Astrocyte (in vitro differentiated cells and primary cell): ENCODE results near the gene KCNMA1. TPM values are rescaled to one million over a fixed set of nuclear protein-coding genes. Genes with fewer than 3 reads are reported as not detected.

Experiments
- DNase-seq: peaks from one replicate; pipeline ENCODE4 v3.0.0-alpha.2; 2010; ENCODE audit warnings: low read depth
- FAIRE-seq: peaks from 2 replicates; lab custom pipeline; 2011; peaks lifted over from hg19 to GRCh38; lab: Jason Lieb, UNC
- H2AFZ ChIP-seq: 2 replicates; pipeline ENCODE4 v1.6.0; 2012; ENCODE audit warnings: low read depth, low read length, inconsistent platforms
- H3K27ac ChIP-seq: 2 replicates; pipeline ENCODE4 v1.5.1; 2011; ENCODE audit warnings: low read depth, low read length, inconsistent platforms
- H3K27me3 ChIP-seq: 2 replicates; pipeline ENCODE4 v1.6.0; 2011; ENCODE audit warnings: low read length, inconsistent platforms; ENCODE audit not compliant: insufficient read depth
- H3K36me3 ChIP-seq: 2 replicates; pipeline ENCODE4 v1.5.1; 2011; ENCODE audit warnings: low read length, inconsistent platforms; ENCODE audit not compliant: insufficient read depth
- H3K4me1 ChIP-seq: 2 replicates; pipeline ENCODE4 v1.5.1; 2011; ENCODE audit warnings: low read length, inconsistent platforms; ENCODE audit not compliant: insufficient read depth
- H3K4me2 ChIP-seq: 2 replicates; pipeline ENCODE4 v1.6.0; 2012; ENCODE audit warnings: low read length, inconsistent platforms
- H3K4me3 ChIP-seq: 2 replicates; pipeline ENCODE4 v1.5.1; 2011; ENCODE audit warnings: low read depth, mild to moderate bottlenecking, low read length, inconsistent platforms; ENCODE audit not compliant: insufficient read depth
- H3K79me2 ChIP-seq: 2 replicates; pipeline ENCODE4 v1.6.0; 2012; ENCODE audit warnings: mild to moderate bottlenecking, low read length, inconsistent platforms; ENCODE audit not compliant: insufficient read depth
- H3K9ac ChIP-seq: 2 replicates; pipeline ENCODE4 v1.6.0; 2012; ENCODE audit warnings: mild to moderate bottlenecking, low read length, inconsistent platforms
- H3K9me3 ChIP-seq: 2 replicates; pipeline ENCODE4 v1.5.1; 2012; ENCODE audit warnings: low read depth, mild to moderate bottlenecking, low read length, inconsistent platforms; ENCODE audit not compliant: insufficient read depth
- H4K20me1 ChIP-seq: 2 replicates; pipeline ENCODE4 v1.6.0; 2012; ENCODE audit warnings: low read length, inconsistent platforms; ENCODE audit not compliant: insufficient read depth
- H3K27ac Mint-ChIP-seq: one replicate; pipeline ENCODE4 v1.8.0; 2021; ENCODE audit warnings: mild to moderate bottlenecking, mixed read lengths; ENCODE audit not compliant: unreplicated experiment
- H3K27me3 Mint-ChIP-seq: one replicate; pipeline ENCODE4 v1.8.0; 2021; ENCODE audit warnings: low read depth, mixed read lengths; ENCODE audit not compliant: unreplicated experiment
- H3K36me3 Mint-ChIP-seq: one replicate; pipeline ENCODE4 v1.8.0; 2021; ENCODE audit warnings: low read depth, mixed read lengths; ENCODE audit not compliant: unreplicated experiment
- H3K4me1 Mint-ChIP-seq: one replicate; pipeline ENCODE4 v1.8.0; 2021; ENCODE audit warnings: low read depth, mixed read lengths; ENCODE audit not compliant: unreplicated experiment
- H3K4me3 Mint-ChIP-seq: one replicate; pipeline ENCODE4 v1.8.0; 2021; ENCODE audit warnings: mild to moderate bottlenecking, moderate library complexity, mixed read lengths; ENCODE audit not compliant: unreplicated experiment
- H3K9me3 Mint-ChIP-seq: one replicate; pipeline ENCODE4 v1.8.0; 2021; ENCODE audit warnings: mild to moderate bottlenecking, mixed read lengths; ENCODE audit not compliant: unreplicated experiment
- CTCF ChIP-seq: IDR thresholded peaks from 2 replicates; pipeline ENCODE4 v1.5.1; 2011; ENCODE audit warnings: low read depth, mild to moderate bottlenecking, inconsistent platforms, low read length, moderate library complexity; ENCODE audit not compliant: insufficient read depth
- EZH2 ChIP-seq: IDR thresholded peaks from 2 replicates; pipeline ENCODE4 v1.6.1; 2012; ENCODE audit warnings: mild to moderate bottlenecking, low read length, inconsistent platforms; ENCODE audit not compliant: insufficient read depth
- total RNA-seq: library from RNA; stranded (reverse); gene quantifications from 2 replicates; pipeline ENCODE4 v1.2.1, GENCODE V29; 2021

The KCNMA1 gene
- total RNA-seq, 1 donor from 2014 or later: 45.8 TPM

GRCh38 chr10:77240041-77240652 is 397.5 kb downstream of the KCNMA1 start:
- no peak for TF ChIP-seq EZH2
- TF ChIP-seq CTCF: no peak
- DNase-seq (no peak), FAIRE-seq (no peak)
- no peaks in the 10 kb centered on the region for H4K20me1 ChIP-seq
- no peaks in the 10 kb centered on the region for H3K9me3 ChIP-seq
- no peaks in the 10 kb centered on the region for H3K79me2 ChIP-seq
- H2AFZ ChIP-seq: no peak overlapping the region
- peaks cover 45% of the 10 kb centered on the region for H3K4me1 Mint-ChIP-seq
- no peaks in the 10 kb centered on the region for H3K9me3 Mint-ChIP-seq
- H3K9ac ChIP-seq: no peak overlapping the region
- no peak overlapping the region for H3K4me3 Mint-ChIP-seq
- no peaks in the 10 kb centered on the region for H3K36me3 ChIP-seq
- H3K27me3 ChIP-seq: no peaks in the 10 kb centered on the region
- no peak overlapping the region for H3K4me3 ChIP-seq
- H3K4me1 ChIP-seq: peaks cover 19% of the 10 kb centered on the region
- H3K4me2 ChIP-seq: no peak overlapping the region
- no peak overlapping the region for H3K27ac ChIP-seq
- peaks cover 2% of the 10 kb centered on the region for H3K27me3 Mint-ChIP-seq
- peaks cover 6% of the 10 kb centered on the region for H3K36me3 Mint-ChIP-seq
- no peak overlapping the region for H3K27ac Mint-ChIP-seq

DNA sequence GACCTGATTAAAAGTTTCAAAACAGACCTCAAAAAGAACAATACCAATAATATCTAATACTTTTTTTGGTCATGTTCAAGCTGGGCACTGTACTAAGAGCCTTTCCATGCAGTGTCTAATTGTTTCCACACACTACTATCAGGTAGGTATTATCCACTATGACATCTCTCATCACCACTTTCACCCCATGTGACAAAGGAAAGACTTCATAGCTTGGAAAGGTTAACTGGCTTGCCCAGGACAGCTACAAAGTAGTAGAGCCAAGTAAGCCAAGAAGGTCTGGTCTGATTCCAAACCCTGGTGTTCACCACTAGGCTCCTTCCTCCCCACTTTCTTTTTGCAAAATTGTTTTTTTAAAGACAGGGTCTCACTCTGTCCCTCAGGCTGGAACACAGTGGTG is 400.5 kb downstream of the KCNMA1 start:
- no peak overlapping the region for H3K27ac Mint-ChIP-seq
- DNase-seq: no peak
- H2AFZ ChIP-seq: no peak overlapping the region
- peaks cover 33% of the 10 kb centered on the region for H3K4me1 Mint-ChIP-seq
- no peaks in the 10 kb centered on the region for H3K27me3 ChIP-seq
- no peaks in the 10 kb centered on the region for H4K20me1 ChIP-seq
- H3K4me3 ChIP-seq: no peak overlapping the region
- H3K9me3 Mint-ChIP-seq: peaks cover 3% of the 10 kb centered on the region
- no peak for FAIRE-seq
- H3K79me2 ChIP-seq: no peaks in the 10 kb centered on the region
- no peaks in the 10 kb centered on the region for H3K9me3 ChIP-seq
- no peak overlapping the region for H3K4me3 Mint-ChIP-seq
- H3K27me3 Mint-ChIP-seq: peaks cover 2% of the 10 kb centered on the region
- no peaks in the 10 kb centered on the region for H3K36me3 ChIP-seq
- H3K4me1 ChIP-seq: peaks cover 8% of the 10 kb centered on the region
- H3K27ac ChIP-seq: peak overlapping the region; percentile 3
- H3K36me3 Mint-ChIP-seq: peaks cover 10% of the 10 kb centered on the region
- H3K4me2 ChIP-seq: no peak overlapping the region
- no peak for TF ChIP-seq CTCF
- no peak overlapping the region for H3K9ac ChIP-seq

DNA sequence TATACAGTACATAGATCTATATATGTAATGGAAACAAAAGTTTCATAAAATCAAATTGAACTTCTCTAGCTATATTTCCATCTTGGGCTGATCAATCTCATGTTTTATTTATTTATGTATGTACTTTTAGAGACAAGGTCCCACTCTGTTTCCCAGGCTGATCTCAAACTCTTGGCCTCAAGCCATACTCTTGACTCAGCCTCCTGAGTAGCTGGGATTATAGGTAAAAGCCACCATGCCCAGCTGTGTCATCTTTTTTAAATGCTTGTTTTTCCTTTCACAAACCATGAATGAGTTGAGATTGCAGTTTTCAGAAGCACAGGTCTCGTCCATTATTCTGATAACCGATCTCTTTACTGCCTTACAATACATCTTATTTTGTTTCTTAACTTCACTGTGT is 400.9 kb downstream of the KCNMA1 start:
- Histone ChIP-seq H3K9ac (no peak overlapping the region), H4K20me1 (no peaks in the 10 kb centered on the region), H3K9me3 (no peaks in the 10 kb centered on the region), H3K4me3 (no peak overlapping the region), H3K27ac (no peak overlapping the region), H3K27me3 (no peaks in the 10 kb centered on the region), H3K4me2 (no peak overlapping the region), H3K4me1 (peaks cover 7% of the 10 kb centered on the region), H2AFZ (no peak overlapping the region), H3K79me2 (no peaks in the 10 kb centered on the region), H3K36me3 (no peaks in the 10 kb centered on the region)
- FAIRE-seq (no peak), DNase-seq (peak; percentile 57)
- peaks cover 10% of the 10 kb centered on the region for H3K36me3 Mint-ChIP-seq
- H3K4me3 Mint-ChIP-seq: peak overlapping the region; percentile 16
- peaks cover 31% of the 10 kb centered on the region for H3K4me1 Mint-ChIP-seq
- TF ChIP-seq EZH2 (no peak), CTCF (no peak)
- peaks cover 2% of the 10 kb centered on the region for H3K27me3 Mint-ChIP-seq
- no peak overlapping the region for H3K27ac Mint-ChIP-seq
- peaks cover 3% of the 10 kb centered on the region for H3K9me3 Mint-ChIP-seq
